VCaP (cell line): Measurements from ENCODE around the gene PPP1CA.

Experiments
- H3K27ac ChIP-seq: fragments of 450-650 bp; 2 replicates; pipeline ENCODE4 v1.5.1; 2017
- TF ChIP-seq, protein P1 (sequence below): fragments of 450-650 bp; conservative IDR thresholded peaks from 2 replicates; pipeline ENCODE4 v1.5.1; 2017; ENCODE audit warnings: mild to moderate bottlenecking, moderate library complexity

Gene PPP1CA

DNA sequence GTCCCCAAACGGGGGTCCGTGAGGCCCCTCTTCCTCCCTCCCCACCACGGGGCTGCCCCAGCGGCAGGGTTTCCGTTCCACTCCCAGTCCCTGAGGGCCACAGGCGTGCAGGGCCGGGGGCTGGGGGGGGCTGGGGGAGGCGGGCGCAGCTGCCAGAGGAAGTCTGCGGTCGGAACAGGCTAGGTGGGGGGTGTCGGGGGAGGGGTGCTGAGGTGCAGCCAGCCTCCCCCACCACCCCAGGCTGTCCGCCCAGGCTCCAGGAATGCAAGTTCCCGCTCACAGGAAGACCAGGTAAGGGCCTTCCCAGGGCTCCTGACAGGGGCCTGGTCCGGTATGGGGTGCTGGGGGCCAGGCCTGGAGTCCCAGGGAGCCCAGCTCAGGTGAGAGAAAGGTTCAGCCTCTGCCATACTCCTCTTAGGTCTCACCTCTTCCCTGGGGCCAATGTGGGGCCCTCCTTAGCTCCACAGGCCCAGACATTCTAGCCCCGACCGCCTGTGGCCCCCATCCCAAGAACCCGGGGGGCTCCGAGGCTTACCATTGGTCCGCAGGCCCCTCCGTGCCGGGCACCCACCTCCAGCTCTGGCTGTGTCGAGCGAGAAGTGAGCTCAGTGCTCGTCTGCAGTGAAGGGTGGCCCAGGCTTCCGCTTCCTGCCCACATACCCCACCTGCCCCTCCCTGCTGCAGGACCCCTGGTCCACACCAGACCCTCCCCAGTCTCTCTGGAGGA is 35.6 kb upstream of the PPP1CA start, which contains the start of gene PTPRCAP:
Gene PTPRCAP (minus strand): TSS at position 601 of the 727 bp plus-strand sequence. CDS start 63 bp downstream, at position 538.
- peak within 1 kb of the TSS; percentile 98 for H3K27ac ChIP-seq
- TF ChIP-seq, protein P1, sequence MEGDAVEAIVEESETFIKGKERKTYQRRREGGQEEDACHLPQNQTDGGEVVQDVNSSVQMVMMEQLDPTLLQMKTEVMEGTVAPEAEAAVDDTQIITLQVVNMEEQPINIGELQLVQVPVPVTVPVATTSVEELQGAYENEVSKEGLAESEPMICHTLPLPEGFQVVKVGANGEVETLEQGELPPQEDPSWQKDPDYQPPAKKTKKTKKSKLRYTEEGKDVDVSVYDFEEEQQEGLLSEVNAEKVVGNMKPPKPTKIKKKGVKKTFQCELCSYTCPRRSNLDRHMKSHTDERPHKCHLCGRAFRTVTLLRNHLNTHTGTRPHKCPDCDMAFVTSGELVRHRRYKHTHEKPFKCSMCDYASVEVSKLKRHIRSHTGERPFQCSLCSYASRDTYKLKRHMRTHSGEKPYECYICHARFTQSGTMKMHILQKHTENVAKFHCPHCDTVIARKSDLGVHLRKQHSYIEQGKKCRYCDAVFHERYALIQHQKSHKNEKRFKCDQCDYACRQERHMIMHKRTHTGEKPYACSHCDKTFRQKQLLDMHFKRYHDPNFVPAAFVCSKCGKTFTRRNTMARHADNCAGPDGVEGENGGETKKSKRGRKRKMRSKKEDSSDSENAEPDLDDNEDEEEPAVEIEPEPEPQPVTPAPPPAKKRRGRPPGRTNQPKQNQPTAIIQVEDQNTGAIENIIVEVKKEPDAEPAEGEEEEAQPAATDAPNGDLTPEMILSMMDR: no peak

DNA sequence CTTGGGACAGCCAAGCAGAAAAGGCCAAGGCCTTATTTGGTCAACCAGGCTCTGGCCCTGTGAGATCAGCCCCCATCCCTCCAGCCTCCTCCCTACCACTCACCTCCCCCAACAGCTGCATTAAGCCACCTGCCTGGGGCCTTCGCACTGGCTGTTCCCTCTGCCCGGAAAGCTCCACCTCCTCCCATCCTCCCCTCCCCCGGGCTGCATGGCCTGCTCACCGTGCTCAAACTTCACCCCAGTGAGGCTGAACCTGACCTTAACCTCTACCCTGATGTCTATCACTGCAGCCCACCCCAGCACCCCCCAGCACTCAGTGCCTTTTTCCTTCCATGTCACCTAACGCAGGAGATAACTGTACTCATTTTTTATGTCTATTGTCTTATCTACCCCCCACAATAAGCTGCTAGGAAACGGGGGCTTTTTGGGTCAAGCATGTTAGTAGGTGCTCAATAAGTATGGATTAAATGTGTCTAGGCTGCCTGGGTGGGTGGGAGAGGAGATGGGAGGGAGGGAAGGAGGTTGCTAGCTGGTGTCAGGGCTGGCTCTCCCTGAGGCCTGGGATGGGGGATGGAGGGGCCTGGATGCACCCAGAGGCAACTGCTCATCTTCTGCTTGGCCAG is 34.9 kb upstream of the PPP1CA start:
- peak overlapping the region; percentile 98; the same call in 1 of the 2 replicates for H3K27ac ChIP-seq
- TF ChIP-seq, protein P1: no peak

DNA sequence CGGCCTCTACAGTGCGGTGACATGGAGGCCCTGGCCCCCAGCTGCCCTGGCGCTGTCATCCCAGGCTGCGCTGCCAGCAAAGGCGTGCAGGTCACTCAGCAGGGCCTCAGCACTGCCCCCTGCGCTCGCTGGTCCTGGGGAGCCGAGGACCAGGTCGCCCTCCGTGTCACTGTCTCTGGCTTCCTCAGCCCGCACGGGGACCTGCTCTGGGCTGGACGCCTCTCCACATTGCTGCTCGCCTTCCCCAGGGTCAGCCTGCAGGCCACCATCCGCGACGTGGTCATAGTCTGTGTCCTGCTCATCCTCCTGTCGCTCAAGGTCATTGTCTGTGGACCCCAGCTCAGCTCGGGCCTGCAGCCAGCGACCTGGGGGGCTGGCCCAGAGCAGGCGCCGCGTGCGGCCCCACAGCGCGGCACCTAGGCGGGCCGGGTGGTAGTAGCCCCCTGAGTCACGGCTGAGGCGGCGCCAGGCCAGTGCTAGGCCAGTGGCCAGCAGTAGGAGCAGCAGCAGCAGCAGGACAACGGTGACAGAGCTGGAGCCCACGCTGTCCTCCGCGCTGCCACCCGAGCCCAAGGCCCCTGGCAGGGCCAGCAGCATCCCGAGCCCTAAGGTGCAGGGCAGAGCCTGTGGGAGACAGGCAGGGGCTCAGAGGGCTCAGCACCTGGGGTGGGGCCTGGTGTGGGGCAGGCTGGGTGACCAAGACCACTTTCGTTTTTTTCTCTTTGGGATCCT is 34.2 kb upstream of the PPP1CA start:
- H3K27ac ChIP-seq: no peak overlapping the region; the same call in 1 of the 2 replicates
- TF ChIP-seq, protein P1: no peak

DNA sequence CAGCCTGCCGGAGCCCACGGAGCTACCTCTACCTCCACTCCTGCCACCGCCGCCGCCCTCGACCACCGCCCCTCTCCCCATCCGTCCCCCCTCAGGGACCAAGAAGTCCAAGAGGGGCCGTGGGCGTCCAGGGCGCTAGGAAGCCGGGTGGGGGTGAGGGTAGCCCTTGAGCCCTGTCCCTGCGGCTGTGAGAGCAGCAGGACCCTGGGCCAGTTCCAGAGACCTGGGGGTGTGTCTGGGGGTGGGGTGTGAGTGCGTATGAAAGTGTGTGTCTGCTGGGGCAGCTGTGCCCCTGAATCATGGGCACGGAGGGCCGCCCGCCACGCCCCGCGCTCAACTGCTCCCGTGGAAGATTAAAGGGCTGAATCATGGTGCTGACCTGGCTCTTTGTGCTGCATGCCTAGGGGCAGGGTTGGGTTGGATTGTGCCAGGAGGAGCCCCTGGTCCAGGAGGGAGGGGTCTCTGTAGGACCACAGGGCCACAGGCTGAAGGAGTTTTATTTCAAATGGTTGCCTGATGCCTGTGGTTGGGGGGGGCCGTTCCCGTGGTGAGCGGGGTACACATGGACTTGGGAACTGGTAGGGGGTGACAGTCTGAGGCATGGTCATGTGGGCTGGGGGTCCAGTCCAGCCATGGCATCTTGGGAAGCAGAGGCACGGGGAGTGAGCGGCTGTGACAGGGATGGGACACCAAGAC is 33.5 kb upstream of the PPP1CA start:
- no peak overlapping the region for H3K27ac ChIP-seq
- TF ChIP-seq, protein P1: no peak

DNA sequence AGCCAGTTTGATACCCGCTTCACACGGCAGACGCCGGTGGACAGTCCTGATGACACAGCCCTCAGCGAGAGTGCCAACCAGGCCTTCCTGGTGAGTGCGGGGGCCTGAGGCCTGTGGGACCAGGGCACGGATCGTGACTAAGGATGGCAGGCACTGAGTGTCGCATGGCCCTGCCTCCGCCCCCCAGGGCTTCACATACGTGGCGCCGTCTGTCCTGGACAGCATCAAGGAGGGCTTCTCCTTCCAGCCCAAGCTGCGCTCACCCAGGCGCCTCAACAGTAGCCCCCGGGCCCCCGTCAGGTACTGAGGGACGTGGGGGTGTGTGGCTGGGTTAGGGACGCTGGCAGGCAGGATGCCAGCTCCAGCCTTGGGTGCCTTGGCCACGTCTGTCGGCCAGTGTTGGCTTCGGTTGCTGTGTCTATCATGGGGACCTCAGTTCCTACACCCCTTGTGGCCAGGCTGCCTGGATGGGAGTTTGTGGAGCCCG is 32.8 kb upstream of the PPP1CA start:
- no peak overlapping the region for H3K27ac ChIP-seq

DNA sequence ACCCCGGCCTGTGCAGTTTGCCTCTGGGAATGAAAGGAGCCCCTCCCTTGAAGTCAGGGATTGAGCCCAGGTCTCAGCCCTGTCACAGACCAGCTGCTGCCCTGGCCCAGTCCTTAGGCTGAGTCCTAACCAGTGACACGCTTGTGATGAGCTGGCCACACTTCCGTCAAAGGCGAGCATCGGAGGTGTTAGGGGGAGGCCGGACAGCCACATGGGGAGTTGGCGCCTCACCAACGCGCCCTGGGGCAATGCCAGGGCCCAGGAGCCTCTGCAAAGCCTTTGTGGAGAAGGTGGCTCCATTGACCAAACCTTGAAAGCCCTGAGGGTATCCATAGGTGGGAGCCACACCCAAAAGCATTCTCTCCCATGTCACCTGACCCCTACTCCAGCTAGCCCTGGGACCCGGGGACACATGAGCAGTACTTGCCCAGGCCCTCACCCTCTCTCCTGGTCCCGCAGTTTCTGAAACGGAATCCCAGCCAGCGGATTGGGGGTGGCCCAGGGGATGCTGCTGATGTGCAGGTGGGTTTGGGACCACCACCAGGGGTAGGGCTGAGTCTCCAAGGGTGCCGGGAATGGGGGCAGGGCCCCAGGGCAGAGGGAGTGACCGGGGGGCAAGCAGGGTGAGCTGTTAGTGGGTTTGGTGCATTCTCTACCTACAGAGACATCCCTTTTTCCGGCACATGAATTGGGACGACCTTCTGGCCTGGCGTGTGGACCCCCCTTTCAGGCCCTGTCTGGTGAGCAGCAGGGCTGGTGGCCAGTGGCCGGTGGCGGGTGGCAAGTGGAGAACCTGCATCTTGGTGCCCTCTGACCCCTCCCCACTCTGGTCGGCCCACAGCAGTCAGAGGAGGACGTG is 32.1 kb upstream of the PPP1CA start:
- H3K27ac ChIP-seq: no peak overlapping the region
- TF ChIP-seq, protein P1: no peak

More for the DNA sequence above, 32.8 kb upstream of the PPP1CA start:
- TF ChIP-seq, protein P1: no peak
